ENCODE results near the gene PHETA1. TPM values are rescaled to one million over a fixed set of nuclear protein-coding genes. Genes with fewer than 3 reads are reported as not detected.
A peak's percentile ranks its signal among the peaks of the same experiment; 100 is the strongest.

Gene PHETA1
- total RNA-seq, 1 donor from 2014 or later, result 12.9 TPM

GRCh38 chr12:111413442-111414086 lies 44.7 kb upstream of the PHETA1 start:
- Histone ChIP-seq H3K36me3 (peaks cover 2 to 7% of the 10 kb centered on the region in 2 donors), H3K27ac (no peak overlapping the region), H3K9me3 (no peaks in the 10 kb centered on the region), H3K4me3 (no peak overlapping the region), H3K27me3 (no peaks in the 10 kb centered on the region), H3K4me1 (peaks cover 15 to 37% of the 10 kb centered on the region in 2 donors)
- intact Hi-C loops (cut with DNase I), result loop anchor here (5.0 kb wide), 1 partner anchor 274 kb away; the partner anchor contains the start of genes ACAD10 and BRAP
- no peak for DNase-seq (ENCODE audit: low spot score in 2 of 2)
- no peak for TF ChIP-seq CTCF (IDR thresholded peaks at IDR 0.05)

GRCh38 chr12:111412830-111413441 lies 44.0 kb upstream of the PHETA1 start:
- Histone ChIP-seq H3K9me3 (no peaks in the 10 kb centered on the region), H3K27ac (peak overlapping the region; percentile 28 to 91), H3K4me1 (peaks cover 15 to 37% of the 10 kb centered on the region in 2 donors), H3K4me3 (no peak overlapping the region), H3K27me3 (no peaks in the 10 kb centered on the region), H3K36me3 (peaks cover 0 to 1% of the 10 kb centered on the region in 2 donors)
- intact Hi-C loops (cut with DNase I), result loop anchor here (5.0 kb wide), 1 partner anchor 274 kb away; the partner anchor contains the start of genes ACAD10 and BRAP
- no peak for TF ChIP-seq CTCF (IDR thresholded peaks at IDR 0.05)
- no peak for DNase-seq (ENCODE audit: low spot score in 2 of 2)

GRCh38 chr12:111412007-111412829 lies 43.3 kb upstream of the PHETA1 start:
- Histone ChIP-seq H3K4me1 (peaks cover 15 to 44% of the 10 kb centered on the region in 2 donors), H3K4me3 (no peak overlapping the region)
- intact Hi-C loops (cut with DNase I), result loop anchor here (5.0 kb wide), 1 partner anchor 275 kb away; the partner anchor contains the start of genes ACAD10 and BRAP

GRCh38 chr12:111411185-111411764 lies 42.4 kb upstream of the PHETA1 start:
- no peaks in the 10 kb centered on the region for H3K36me3 ChIP-seq
- TF ChIP-seq CTCF (IDR thresholded peaks at IDR 0.05), result no peak
- H3K27me3 ChIP-seq, result no peaks in the 10 kb centered on the region
- peak overlapping the region; percentile 91 to 92 for H3K27ac ChIP-seq
- no peak for DNase-seq (ENCODE audit: low spot score in 2 of 2)
- intact Hi-C loops (cut with DNase I), result loop anchor here (5.0 kb wide), 1 partner anchor 276 kb away; the partner anchor contains the start of genes ACAD10 and BRAP
- no peak overlapping the region for H3K4me3 ChIP-seq
- peaks cover 15 to 50% of the 10 kb centered on the region in 2 donors for H3K4me1 ChIP-seq
- no peaks in the 10 kb centered on the region for H3K9me3 ChIP-seq

More at GRCh38 chr12:111412007-111412829, 43.3 kb upstream of the PHETA1 start:
- DNase-seq (ENCODE audit: low spot score in 2 of 2), result no peak
- H3K36me3 ChIP-seq, result no peaks in the 10 kb centered on the region
- no peaks in the 10 kb centered on the region for H3K27me3 ChIP-seq
- no peak for TF ChIP-seq CTCF (IDR thresholded peaks at IDR 0.05)
- H3K9me3 ChIP-seq, result no peaks in the 10 kb centered on the region
- H3K27ac ChIP-seq, result peak overlapping the region; percentile 91 to 92

All from ascending aorta (tissue), 2 donors.